SK-N-SH (cell line): ENCODE data around the gene ADAM30. TPM values are rescaled to one million over a fixed set of nuclear protein-coding genes. Genes with fewer than 3 reads are reported as not detected.

ENCODE experiments used
- CTCF ChIA-PET: fragments of 300-600, 350-600 bp; formaldehyde crosslinking; extraction: SDS; loops from one replicate; lab custom pipeline; 2021; lab: Yijun Ruan, JAX
- POLR2A ChIA-PET: fragments of 350-600 bp; sonication (Branson Sonifier 250); formaldehyde crosslinking; extraction: SDS; loops from one replicate; lab custom pipeline; 2020; ENCODE audit warnings: antibody characterized with exemption, inconsistent platforms; lab: Yijun Ruan, JAX
- DNase-seq: peaks from one replicate; pipeline ENCODE4 v3.0.0; 2012
- H2AFZ ChIP-seq: fragments of 200-600 bp; sonication (generic); 2 replicates; pipeline ENCODE4 v1.8.1; 2016; ENCODE audit warnings: antibody characterized with exemption, mild to moderate bottlenecking, low read depth
- H3F3A ChIP-seq: fragments of 200-600 bp; sonication (generic); replicated peaks from 2 replicates; pipeline ENCODE3; 2016; ENCODE audit warnings: antibody characterized with exemption, mild to moderate bottlenecking; ENCODE audit not compliant: insufficient read depth
- H3K27ac ChIP-seq, 2 experiments: fragments of 200-500 bp in 1 of 2; fragments of 200-600 bp in 1 of 2; sonication (Bioruptor generic) in 1 of 2; sonication (generic), shearing (Covaris generic) in 1 of 2; 2 replicates each; pipeline versions ENCODE4 v1.5.1 to v1.6.1; 2014 to 2016; ENCODE audit warnings: low read depth in 2 of 2, inconsistent platforms in 1 of 2, low read length in 1 of 2, mild to moderate bottlenecking in 1 of 2, mixed read lengths in 1 of 2
- H3K27me3 ChIP-seq: fragments of 200-600 bp; sonication (generic), shearing (Covaris generic); 2 replicates; pipeline ENCODE4 v1.6.1; 2016; ENCODE audit warnings: mixed run types; ENCODE audit not compliant: insufficient read depth
- H3K36me3 ChIP-seq, 2 experiments: fragments of 200-500 bp in 1 of 2; fragments of 200-600 bp in 1 of 2; sonication (Bioruptor generic) in 1 of 2; sonication (generic) in 1 of 2; replicated peaks in 1 of 2; 2 replicates each; pipeline versions ENCODE3 to v1.5.1; 2014 to 2016; ENCODE audit warnings: low read length in 1 of 2, mild to moderate bottlenecking in 1 of 2; ENCODE audit not compliant: insufficient read depth in 2 of 2, control insufficient read depth in 1 of 2
- H3K4me1 ChIP-seq, 2 experiments: fragments of 200-500 bp in 1 of 2; fragments of 200-600 bp in 1 of 2; sonication (Bioruptor generic) in 1 of 2; sonication (generic), shearing (Covaris generic) in 1 of 2; 2 replicates each; pipeline versions ENCODE4 v1.5.1 to v1.6.1; 2014 to 2016; ENCODE audit warnings: low read depth in 1 of 2, low read length in 1 of 2, mixed run types in 1 of 2; ENCODE audit not compliant: insufficient read depth in 2 of 2, control insufficient read depth in 1 of 2
- H3K4me2 ChIP-seq: fragments of 200-600 bp; sonication (generic), shearing (Covaris generic); 2 replicates; pipeline ENCODE4 v1.6.1; 2017; ENCODE audit warnings: mixed run types
- H3K4me3 ChIP-seq, 2 experiments: fragments of 200-500 bp in 1 of 2; fragments of 200-600 bp in 1 of 2; sonication (Bioruptor generic) in 1 of 2; sonication (generic), shearing (Covaris generic) in 1 of 2; 2 replicates each; pipeline versions ENCODE4 v1.5.1 to v1.8.1; 2014 to 2016; ENCODE audit warnings: low read depth in 2 of 2, inconsistent platforms in 1 of 2, low read length in 1 of 2, mild to moderate bottlenecking in 1 of 2, mixed read lengths in 1 of 2, moderate library complexity in 1 of 2
- H3K79me2 ChIP-seq: fragments of 200-600 bp; sonication (generic); 2 replicates; pipeline ENCODE4 v1.8.1; 2017; ENCODE audit warnings: mild to moderate bottlenecking; ENCODE audit not compliant: insufficient read depth
- H3K9ac ChIP-seq: fragments of 200-600 bp; sonication (generic); 2 replicates; pipeline ENCODE4 v1.6.1; 2017; ENCODE audit warnings: mixed run types
- H3K9me2 ChIP-seq: fragments of 200-600 bp; sonication (generic); 2 replicates; pipeline ENCODE4 v1.6.1; 2017; ENCODE audit warnings: mixed run types
- H3K9me3 ChIP-seq: fragments of 200-600 bp; sonication (generic); 2 replicates; pipeline ENCODE4 v1.6.1; 2017; ENCODE audit warnings: mixed run types, mild to moderate bottlenecking, moderate library complexity
- H4K20me1 ChIP-seq: fragments of 200-600 bp; sonication (generic); 2 replicates; pipeline ENCODE4 v1.6.1; 2017; ENCODE audit warnings: mild to moderate bottlenecking, mixed run types; ENCODE audit not compliant: insufficient read depth
- EP300 ChIP-seq, 2 experiments: IDR thresholded peaks; 2 replicates each; pipeline versions ENCODE4 v1.4.0 to v1.6.1; 2012; ENCODE audit warnings: borderline replicate concordance in 1 of 2, low read depth in 1 of 2, low read length in 1 of 2
- EZH2phosphoT487 ChIP-seq: fragments of 200-600 bp; sonication (generic); IDR thresholded peaks from 2 replicates; pipeline ENCODE4 v1.6.1; 2017; ENCODE audit warnings: low read depth, mixed run types, mild to moderate bottlenecking, antibody characterized with exemption, moderate library complexity, borderline replicate concordance
- GATA2 ChIP-seq: sonication (generic); formaldehyde crosslinking; IDR thresholded peaks from 2 replicates; pipeline ENCODE4 v1.5.0; 2020; ENCODE audit warnings: mild to moderate bottlenecking, missing genetic modification reagents
- MAX ChIP-seq: IDR thresholded peaks from 2 replicates; pipeline ENCODE4 v1.4.0; 2012; ENCODE audit warnings: low read depth
- MEF2A ChIP-seq: IDR thresholded peaks from 2 replicates; pipeline ENCODE4 v1.4.0; 2012; ENCODE audit warnings: low read depth, borderline replicate concordance
- NFIC ChIP-seq: IDR thresholded peaks from 2 replicates; pipeline ENCODE4 v1.4.0; 2012; ENCODE audit warnings: borderline replicate concordance
- PBX3 ChIP-seq: IDR thresholded peaks from 2 replicates; pipeline ENCODE4; 2012
- POLR2AphosphoS5 ChIP-seq: IDR thresholded peaks from 2 replicates; pipeline ENCODE4 v1.6.1; 2012; ENCODE audit warnings: low read depth, low read length
- RCOR1 ChIP-seq: fragments of 150-350 bp; IDR thresholded peaks from 2 replicates; pipeline ENCODE4 v1.6.1; 2017; ENCODE audit warnings: antibody characterized with exemption, low read length
- SIN3A ChIP-seq: IDR thresholded peaks from 2 replicates; pipeline ENCODE4 v1.6.1; 2012; ENCODE audit warnings: low read depth, mild to moderate bottlenecking, low read length, moderate library complexity, borderline replicate concordance
- TAF1 ChIP-seq: IDR thresholded peaks from 2 replicates; pipeline ENCODE4 v1.6.1; 2012; ENCODE audit warnings: low read depth, mild to moderate bottlenecking, low read length, moderate library complexity, borderline replicate concordance
- TCF12 ChIP-seq: IDR thresholded peaks from 2 replicates; pipeline ENCODE4 v1.4.0; 2012
- YY1 ChIP-seq: IDR thresholded peaks from 2 replicates; pipeline ENCODE4 v1.4.0; 2012; ENCODE audit warnings: low read depth, mild to moderate bottlenecking
- WGBS: methylation state at CpG from one replicate; pipeline ENCODE4 v1.1.6; 2017; ENCODE audit warnings: low lambda C conversion rate; 5-methylcytosine and 5-hydroxymethylcytosine counted together
- polyA plus RNA-seq, 3 experiments: library from polyadenylated mRNA; depleted of rRNA; stranded (reverse); fragments of >200 nt; gene quantifications; 2 replicates each; pipeline ENCODE4 v1.2.3, GENCODE V29; 2012
- TF ChIP-seq, protein P1 (sequence below): IDR thresholded peaks from 2 replicates; pipeline ENCODE4 v1.4.0; 2012; ENCODE audit warnings: low read depth, borderline replicate concordance

The ADAM30 gene
- polyA plus RNA-seq, 1 of the 3 experiments (the other 2 are of a cell fraction): not detected

GRCh38 chr1:119874186-119874585 is 22.1 kb downstream of the ADAM30 start:
- CTCF ChIA-PET: interaction anchor here (0.6 to 1.5 kb wide), 2 partner anchors 75 to 94 kb away, joined by 3 read pairs; no protein-coding TSS in a partner anchor
- peaks cover 7% of the 10 kb centered on the region for H3F3A ChIP-seq
- H3K9me3 ChIP-seq: no peaks in the 10 kb centered on the region
- H2AFZ ChIP-seq: no peak overlapping the region
- no peaks in the 10 kb centered on the region for H3K36me3 ChIP-seq
- POLR2A ChIA-PET: no interaction called here
- H3K27me3 ChIP-seq: no peaks in the 10 kb centered on the region
- no peaks in the 10 kb centered on the region for H3K79me2 ChIP-seq
- peak overlapping the region; percentile 21 to 55; a peak in 3 of 4 replicates for H3K27ac ChIP-seq
- no peaks in the 10 kb centered on the region for H3K9me2 ChIP-seq
- DNase-seq: no peak
- TF ChIP-seq, protein P1, sequence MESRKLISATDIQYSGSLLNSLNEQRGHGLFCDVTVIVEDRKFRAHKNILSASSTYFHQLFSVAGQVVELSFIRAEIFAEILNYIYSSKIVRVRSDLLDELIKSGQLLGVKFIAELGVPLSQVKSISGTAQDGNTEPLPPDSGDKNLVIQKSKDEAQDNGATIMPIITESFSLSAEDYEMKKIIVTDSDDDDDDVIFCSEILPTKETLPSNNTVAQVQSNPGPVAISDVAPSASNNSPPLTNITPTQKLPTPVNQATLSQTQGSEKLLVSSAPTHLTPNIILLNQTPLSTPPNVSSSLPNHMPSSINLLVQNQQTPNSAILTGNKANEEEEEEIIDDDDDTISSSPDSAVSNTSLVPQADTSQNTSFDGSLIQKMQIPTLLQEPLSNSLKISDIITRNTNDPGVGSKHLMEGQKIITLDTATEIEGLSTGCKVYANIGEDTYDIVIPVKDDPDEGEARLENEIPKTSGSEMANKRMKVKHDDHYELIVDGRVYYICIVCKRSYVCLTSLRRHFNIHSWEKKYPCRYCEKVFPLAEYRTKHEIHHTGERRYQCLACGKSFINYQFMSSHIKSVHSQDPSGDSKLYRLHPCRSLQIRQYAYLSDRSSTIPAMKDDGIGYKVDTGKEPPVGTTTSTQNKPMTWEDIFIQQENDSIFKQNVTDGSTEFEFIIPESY: no peak
- TF ChIP-seq RCOR1 (0 out of 2 replicates have a peak, but pooled peaks have one; percentile 26), MEF2A (no peak), EZH2phosphoT487 (no peak), GATA2 (CRISPR knock-in tag) (peak; percentile 47)
- no peak overlapping the region for H3K9ac ChIP-seq
- peaks cover 10 to 27% of the 10 kb centered on the region in 2 experiments; a peak in 2 of 4 replicates for H3K4me1 ChIP-seq
- WGBS: 23% methylated on average over 2 of the region's 2 CpGs
- peak overlapping the region; percentile 15; the same call in 1 of the 2 replicates for H3K4me2 ChIP-seq
- H3K4me3 ChIP-seq: no peak overlapping the region
- no peaks in the 10 kb centered on the region for H4K20me1 ChIP-seq

DNA sequence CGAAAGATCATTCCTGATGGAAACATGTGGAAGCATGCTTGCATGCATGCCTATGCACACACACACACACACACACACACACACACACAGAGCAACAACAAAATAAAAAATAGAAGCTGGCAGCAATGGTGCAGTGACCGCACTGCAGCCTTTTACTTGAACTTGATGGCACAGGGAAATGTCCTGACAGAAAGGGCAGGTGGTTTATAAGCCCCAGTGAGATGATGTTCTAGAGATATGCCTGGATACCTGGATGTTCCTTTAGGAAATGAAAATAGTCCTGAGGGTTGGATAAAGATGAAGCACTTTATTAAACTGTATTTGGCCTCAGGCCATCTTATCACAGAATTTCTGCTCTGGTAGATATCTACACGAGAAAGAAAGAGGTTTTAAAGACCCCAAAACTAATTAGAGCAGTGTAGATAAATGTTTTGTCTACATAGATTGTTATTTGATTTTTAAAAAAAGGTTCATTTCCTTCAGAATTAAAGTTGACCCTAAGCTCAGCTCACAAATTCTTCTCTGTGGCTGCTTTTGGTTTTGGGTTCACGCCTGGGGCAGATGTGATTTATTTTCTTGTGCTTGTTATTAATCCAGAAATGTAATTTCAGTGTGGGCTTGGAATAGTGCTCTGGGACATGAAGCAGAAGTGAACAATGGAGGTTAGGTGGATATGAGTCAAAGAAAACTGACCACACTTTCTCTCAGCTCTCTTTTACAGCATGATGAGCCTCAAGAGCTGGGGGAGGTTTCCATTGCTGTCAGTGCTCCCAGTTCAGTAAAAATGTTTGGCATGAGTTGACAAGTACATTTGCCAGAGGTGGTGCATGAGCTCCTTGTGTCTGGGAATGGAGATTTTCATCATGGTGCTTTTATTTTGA is 22.9 kb downstream of the ADAM30 start:
- no peak overlapping the region for H3K4me3 ChIP-seq
- H3K4me2 ChIP-seq: peak overlapping the region; percentile 15; the same call in 1 of the 2 replicates
- no peaks in the 10 kb centered on the region for H3K9me2 ChIP-seq
- H3K36me3 ChIP-seq: no peaks in the 10 kb centered on the region
- peak overlapping the region; percentile 21 to 55 for H3K27ac ChIP-seq
- no peaks in the 10 kb centered on the region for H3K27me3 ChIP-seq
- H4K20me1 ChIP-seq: no peaks in the 10 kb centered on the region
- WGBS: 62% methylated on average over 4 of the region's 4 CpGs
- no peak overlapping the region for H2AFZ ChIP-seq
- ChIA-PET CTCF (interaction anchor here (0.6 to 1.9 kb wide), 4 partner anchors 11 to 95 kb away, joined by 3 to 9 read pairs (median 4); no protein-coding TSS in a partner anchor), POLR2A (no interaction called here)
- no peaks in the 10 kb centered on the region for H3K79me2 ChIP-seq
- H3K9ac ChIP-seq: no peak overlapping the region
- H3K9me3 ChIP-seq: no peaks in the 10 kb centered on the region
- no peak for DNase-seq
- peaks cover 10 to 27% of the 10 kb centered on the region in 2 experiments; a peak in 2 of 4 replicates for H3K4me1 ChIP-seq
- H3F3A ChIP-seq: peaks cover 7% of the 10 kb centered on the region
- TF ChIP-seq MAX (0 out of 2 replicates have a peak, but pooled peaks have one; percentile 23), TCF12 (peak; percentile 53; the same call in 1 of the 2 replicates), NFIC (peak; percentile 13; the same call in 1 of the 2 replicates), EP300 (IDR thresholded peaks at IDR 0.05; ENCODE audit: borderline replicate concordance in 1 of 2, low read depth in 1 of 2, low read length in 1 of 2) (peak in 1 of 2 experiments; percentile 24; a peak in 1 of 4 replicates), TAF1 (no peak), PBX3 (peak; percentile 55), GATA2 (CRISPR knock-in tag) (peak; percentile 13; the same call in 1 of the 2 replicates), POLR2AphosphoS5 (no peak), YY1 (0 out of 2 replicates have a peak, but pooled peaks have one; percentile 25), SIN3A (0 out of 2 replicates have a peak, but pooled peaks have one; percentile 39)
